22Rv1 (cell line): ENCODE measurements around the gene SLC44A2.

ENCODE experiments used
- ZFX ChIP-seq: fragments of 450-650 bp; IDR thresholded peaks from 2 replicates; pipeline ENCODE4 v1.6.1; 2017; ENCODE audit warnings: antibody characterized with exemption, borderline replicate concordance
- TF ChIP-seq, protein P1 (sequence below): fragments of 450-650 bp; IDR thresholded peaks from 2 replicates; pipeline ENCODE4 v1.5.1; 2017; ENCODE audit warnings: mild to moderate bottlenecking

DNA sequence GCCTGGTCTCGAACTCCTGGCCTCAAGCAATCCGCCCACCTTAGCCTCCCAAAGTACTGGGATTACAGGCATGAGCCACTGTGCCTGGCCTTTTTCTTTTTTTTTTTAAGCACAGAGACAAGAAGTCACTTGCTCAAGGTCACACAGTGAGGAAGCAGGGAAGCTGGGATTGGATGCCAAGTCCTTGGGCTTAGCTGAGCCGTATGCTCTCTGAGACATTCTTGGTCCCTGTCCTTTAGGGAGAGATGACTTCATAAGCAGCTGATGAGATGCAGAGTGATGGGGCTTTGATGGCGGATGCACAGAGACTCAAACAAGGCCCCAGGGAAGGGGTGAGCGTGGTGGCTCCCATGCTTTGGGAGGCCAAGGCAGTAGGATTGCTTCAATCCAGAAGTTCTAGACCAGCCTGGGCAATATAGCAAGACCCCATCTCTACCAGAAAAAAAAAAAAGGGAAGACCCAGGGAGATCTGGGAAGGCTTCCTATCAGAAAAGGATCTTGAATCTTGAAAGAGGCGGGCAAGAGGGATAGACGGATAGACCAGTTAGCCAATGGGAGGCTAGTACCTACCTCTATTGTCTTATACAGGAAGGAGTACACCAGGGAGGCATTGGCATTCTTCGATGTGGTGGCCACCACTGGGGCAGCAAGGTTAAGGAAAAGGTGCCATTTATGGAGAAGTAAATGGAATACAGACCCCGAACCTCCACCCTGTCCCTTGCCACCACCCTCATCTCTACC lies 42.1 kb upstream of the SLC44A2 start:
- TF ChIP-seq, protein P1, sequence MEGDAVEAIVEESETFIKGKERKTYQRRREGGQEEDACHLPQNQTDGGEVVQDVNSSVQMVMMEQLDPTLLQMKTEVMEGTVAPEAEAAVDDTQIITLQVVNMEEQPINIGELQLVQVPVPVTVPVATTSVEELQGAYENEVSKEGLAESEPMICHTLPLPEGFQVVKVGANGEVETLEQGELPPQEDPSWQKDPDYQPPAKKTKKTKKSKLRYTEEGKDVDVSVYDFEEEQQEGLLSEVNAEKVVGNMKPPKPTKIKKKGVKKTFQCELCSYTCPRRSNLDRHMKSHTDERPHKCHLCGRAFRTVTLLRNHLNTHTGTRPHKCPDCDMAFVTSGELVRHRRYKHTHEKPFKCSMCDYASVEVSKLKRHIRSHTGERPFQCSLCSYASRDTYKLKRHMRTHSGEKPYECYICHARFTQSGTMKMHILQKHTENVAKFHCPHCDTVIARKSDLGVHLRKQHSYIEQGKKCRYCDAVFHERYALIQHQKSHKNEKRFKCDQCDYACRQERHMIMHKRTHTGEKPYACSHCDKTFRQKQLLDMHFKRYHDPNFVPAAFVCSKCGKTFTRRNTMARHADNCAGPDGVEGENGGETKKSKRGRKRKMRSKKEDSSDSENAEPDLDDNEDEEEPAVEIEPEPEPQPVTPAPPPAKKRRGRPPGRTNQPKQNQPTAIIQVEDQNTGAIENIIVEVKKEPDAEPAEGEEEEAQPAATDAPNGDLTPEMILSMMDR = no peak
- TF ChIP-seq ZFX = no peak
